ENCODE measurements around the gene PUM2.
A peak's percentile ranks its signal among the peaks of the same experiment; 100 is the strongest.
"Not testable (repeated sequence)": the region's sequence is repeated elsewhere in the genome, so short reads cannot be mapped to it uniquely, and the experiment has no call there.

The PUM2 gene

DNA sequence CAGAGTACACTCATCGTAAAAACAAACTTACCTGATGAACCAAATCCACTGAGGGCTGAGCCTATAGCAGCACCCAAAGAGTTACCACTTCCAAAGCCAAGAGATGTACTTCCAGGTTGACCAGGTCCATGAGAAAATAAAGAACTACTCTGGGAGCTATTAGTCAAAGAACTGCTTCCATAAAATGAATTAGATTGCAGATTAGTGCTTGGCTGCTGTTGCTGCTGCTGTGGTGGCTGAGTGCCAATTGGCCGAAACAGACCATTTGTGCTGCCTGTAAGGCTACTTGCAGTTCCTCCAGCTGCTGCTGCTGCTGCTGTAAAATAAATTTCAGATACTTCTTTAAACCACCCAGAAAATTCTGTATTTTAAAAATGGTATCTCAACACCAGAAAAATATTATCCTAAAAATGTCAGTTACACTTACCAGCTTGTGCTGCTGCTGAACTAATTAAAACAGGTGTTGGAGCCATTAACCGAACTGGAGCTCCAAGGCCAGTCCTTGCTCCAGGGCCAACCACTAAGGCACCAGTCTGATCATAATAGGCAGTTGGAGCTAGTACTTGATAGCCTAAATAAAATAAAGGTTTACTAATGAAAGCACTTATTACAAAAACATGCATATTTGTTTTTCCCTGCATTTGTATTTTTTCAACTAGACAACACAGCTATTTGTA is 67.6 kb downstream of the PUM2 start:
- TF ChIP-seq EZH2 (IDR thresholded peaks at IDR 0.05) (no peak), POLR2AphosphoS5 (IDR thresholded peaks at IDR 0.05; ENCODE audit: borderline replicate concordance, low read depth, low read length) (no peak), FOXP2 (optimal IDR thresholded peaks at IDR 0.05; ENCODE audit: control extremely low read depth, extremely low read length, insufficient read depth) (no peak)
- no peak overlapping the region for H3K4me3 ChIP-seq
- no peak overlapping the region for H3K9ac ChIP-seq (ENCODE audit: insufficient read length)
- H3K9me3 ChIP-seq (ENCODE audit: low read depth, low read length) = no peaks in the 10 kb centered on the region
- no peak overlapping the region for H3K27ac ChIP-seq
- no peak for DNase-seq (ENCODE audit: low read depth, low spot score)
- H3K36me3 ChIP-seq (ENCODE audit: insufficient read depth, low read length) = peaks cover 100% of the 10 kb centered on the region

DNA sequence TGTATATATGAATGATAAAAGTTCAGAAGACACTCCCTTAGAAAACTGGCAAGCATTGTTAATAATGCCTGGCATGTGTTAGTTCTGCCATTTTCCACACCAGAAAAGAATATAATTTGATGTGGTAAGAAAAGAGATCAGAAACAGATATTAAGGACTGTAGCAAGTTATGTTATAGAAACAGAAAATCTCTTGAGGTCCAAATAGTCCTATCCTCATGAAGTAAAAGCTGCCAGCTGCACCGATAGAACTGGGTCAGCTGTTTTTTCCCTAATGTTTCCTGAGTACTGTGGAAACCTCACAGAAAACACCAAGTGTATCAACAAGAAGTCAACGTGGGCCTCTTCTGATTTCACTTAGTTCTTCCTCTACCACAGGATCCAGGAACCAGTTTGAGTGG is 68.8 kb downstream of the PUM2 start:
- peaks cover 98% of the 10 kb centered on the region for H3K36me3 ChIP-seq (ENCODE audit: insufficient read depth, low read length)
- H3K4me3 ChIP-seq = no peak overlapping the region
- no peak overlapping the region for H3K9ac ChIP-seq (ENCODE audit: insufficient read length)
- TF ChIP-seq EZH2 (IDR thresholded peaks at IDR 0.05) = no peak
- TF ChIP-seq POLR2AphosphoS5 (IDR thresholded peaks at IDR 0.05; ENCODE audit: borderline replicate concordance, low read depth, low read length) = no peak
- TF ChIP-seq FOXP2 (optimal IDR thresholded peaks at IDR 0.05; ENCODE audit: control extremely low read depth, extremely low read length, insufficient read depth) = no peak
- no peak for DNase-seq (ENCODE audit: low read depth, low spot score)
- H3K27ac ChIP-seq = no peak overlapping the region
- H3K9me3 ChIP-seq (ENCODE audit: low read depth, low read length) = no peaks in the 10 kb centered on the region

DNA sequence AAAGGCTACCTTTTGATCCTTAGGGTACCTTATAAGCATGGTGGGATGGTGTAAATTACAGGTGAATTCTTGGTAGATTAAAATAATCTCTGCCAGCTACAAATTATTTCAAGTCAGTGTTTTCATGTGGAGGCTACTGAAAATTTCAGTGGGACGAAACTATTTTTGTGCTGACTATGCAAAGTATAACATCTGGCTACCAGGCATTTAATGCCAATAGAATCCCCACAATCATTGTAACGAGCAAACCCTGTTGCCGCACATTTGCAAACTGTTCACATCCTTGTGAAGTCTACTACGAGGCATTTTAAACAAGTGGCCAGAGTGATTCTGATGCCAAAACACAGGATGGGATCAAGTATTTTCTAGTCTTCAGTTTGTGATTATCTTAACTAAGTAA is 77.6 kb downstream of the PUM2 start:
- Histone ChIP-seq H3K9me3 (ENCODE audit: low read depth, low read length) (no peaks in the 10 kb centered on the region), H3K4me3 (no peak overlapping the region), H3K36me3 (ENCODE audit: insufficient read depth, low read length) (peaks cover 69% of the 10 kb centered on the region), H3K9ac (ENCODE audit: insufficient read length) (no peak overlapping the region), H3K27ac (peak overlapping the region; percentile 60; the same call in 1 of the 2 replicates)
- DNase-seq (ENCODE audit: low read depth, low spot score) = no peak
- TF ChIP-seq POLR2AphosphoS5 (IDR thresholded peaks at IDR 0.05; ENCODE audit: borderline replicate concordance, low read depth, low read length) (no peak), FOXP2 (optimal IDR thresholded peaks at IDR 0.05; ENCODE audit: control extremely low read depth, extremely low read length, insufficient read depth) (no peak), EZH2 (IDR thresholded peaks at IDR 0.05) (no peak)

DNA sequence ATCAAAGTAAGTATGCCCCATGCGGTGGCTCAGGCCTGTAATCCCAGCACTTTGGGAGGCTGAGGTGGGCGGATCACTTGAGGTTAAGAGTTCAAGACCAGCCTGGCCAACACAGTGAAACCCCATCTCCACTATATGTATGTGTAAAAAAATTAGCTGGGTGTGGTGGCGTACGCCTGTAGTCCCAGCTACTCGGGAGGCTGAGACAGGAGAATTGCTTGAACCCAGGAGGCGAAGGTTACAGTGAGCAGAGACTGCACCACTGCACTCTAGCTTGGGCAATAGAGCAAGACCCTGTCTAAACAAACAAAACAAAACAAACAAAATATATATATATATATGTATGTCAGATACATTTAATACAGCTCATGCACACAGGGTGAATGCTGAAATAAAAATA is 82.3 kb downstream of the PUM2 start:
- DNase-seq (ENCODE audit: low read depth, low spot score); H3K9me3 ChIP-seq (ENCODE audit: low read depth, low read length); H3K4me3 ChIP-seq; H3K9ac ChIP-seq (ENCODE audit: insufficient read length); H3K27ac ChIP-seq: not testable (repeated sequence)
- peaks cover 72% of the 10 kb centered on the region for H3K36me3 ChIP-seq (ENCODE audit: insufficient read depth, low read length)

DNA sequence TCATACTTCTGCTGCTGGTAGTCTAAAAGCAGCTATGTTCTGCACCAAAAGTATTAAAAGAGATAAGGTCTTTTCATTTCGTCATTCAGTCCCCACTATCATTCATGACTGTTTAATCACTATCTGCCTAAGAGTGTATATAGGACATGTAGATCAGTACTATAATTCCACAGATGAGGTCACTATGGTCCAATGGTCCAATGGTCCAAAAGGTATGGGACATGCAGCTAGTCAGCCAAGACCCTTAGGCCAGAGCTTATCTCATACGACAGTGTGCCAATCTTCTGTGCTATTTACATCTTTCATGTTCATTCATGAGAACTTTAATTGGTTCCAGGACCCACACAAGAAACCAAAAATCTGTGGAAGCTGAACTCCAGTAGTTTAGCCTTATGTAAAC is 83.1 kb downstream of the PUM2 start:
- no peak for TF ChIP-seq FOXP2 (optimal IDR thresholded peaks at IDR 0.05; ENCODE audit: control extremely low read depth, extremely low read length, insufficient read depth)
- TF ChIP-seq EZH2 (IDR thresholded peaks at IDR 0.05) = no peak
- TF ChIP-seq POLR2AphosphoS5 (IDR thresholded peaks at IDR 0.05; ENCODE audit: borderline replicate concordance, low read depth, low read length) = no peak
- H3K27ac ChIP-seq = no peak overlapping the region
- H3K9me3 ChIP-seq (ENCODE audit: low read depth, low read length) = no peaks in the 10 kb centered on the region
- H3K9ac ChIP-seq (ENCODE audit: insufficient read length) = no peak overlapping the region
- no peak overlapping the region for H3K4me3 ChIP-seq
- peaks cover 75% of the 10 kb centered on the region for H3K36me3 ChIP-seq (ENCODE audit: insufficient read depth, low read length)
- no peak for DNase-seq (ENCODE audit: low read depth, low spot score)

DNA sequence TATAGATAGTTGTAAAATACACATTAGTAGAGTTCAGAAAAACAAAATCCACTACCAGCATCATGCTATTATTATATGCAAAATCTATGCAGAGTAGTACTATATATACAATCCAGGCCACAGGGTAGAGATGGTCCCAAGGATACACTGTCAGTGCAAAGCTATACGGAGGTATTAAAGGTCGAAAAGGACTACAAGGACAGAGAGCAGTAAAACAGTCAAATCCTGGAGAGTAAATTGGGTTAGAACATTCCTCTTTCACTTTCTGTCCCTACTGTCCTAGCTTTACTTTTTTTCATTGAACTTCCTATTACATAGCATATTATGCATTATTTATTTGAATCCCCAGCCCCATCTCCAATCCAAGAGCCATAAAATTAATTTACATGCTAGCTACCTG is 86.0 kb downstream of the PUM2 start:
- DNase-seq (ENCODE audit: low read depth, low spot score) = no peak
- no peak for TF ChIP-seq EZH2 (IDR thresholded peaks at IDR 0.05)
- no peak for TF ChIP-seq POLR2AphosphoS5 (IDR thresholded peaks at IDR 0.05; ENCODE audit: borderline replicate concordance, low read depth, low read length)
- no peak for TF ChIP-seq FOXP2 (optimal IDR thresholded peaks at IDR 0.05; ENCODE audit: control extremely low read depth, extremely low read length, insufficient read depth)
- peaks cover 84% of the 10 kb centered on the region for H3K36me3 ChIP-seq (ENCODE audit: insufficient read depth, low read length)

DNA sequence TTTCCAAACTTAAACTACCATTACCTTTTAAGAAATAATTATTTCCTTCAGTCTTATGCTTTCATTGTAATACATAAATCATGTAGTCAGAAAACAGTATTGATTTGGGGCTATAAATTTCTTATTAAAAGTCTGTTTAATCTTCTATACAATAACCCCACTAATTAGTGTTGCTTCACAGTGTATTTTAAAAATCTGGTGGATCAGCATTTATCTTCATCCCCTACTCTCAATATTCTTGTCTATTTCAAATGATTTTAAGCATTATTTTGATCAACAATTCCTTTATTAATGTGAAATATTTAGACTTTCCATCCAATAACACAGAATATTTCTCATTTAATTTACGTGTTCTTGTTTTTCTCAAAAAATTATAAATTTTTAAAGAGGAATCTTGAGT is 93.2 kb downstream of the PUM2 start:
- TF ChIP-seq POLR2AphosphoS5 (IDR thresholded peaks at IDR 0.05; ENCODE audit: borderline replicate concordance, low read depth, low read length) = no peak
- TF ChIP-seq FOXP2 (optimal IDR thresholded peaks at IDR 0.05; ENCODE audit: control extremely low read depth, extremely low read length, insufficient read depth) = no peak
- TF ChIP-seq EZH2 (IDR thresholded peaks at IDR 0.05) = no peak
- H3K9me3 ChIP-seq (ENCODE audit: low read depth, low read length) = no peaks in the 10 kb centered on the region
- peaks cover 96% of the 10 kb centered on the region for H3K36me3 ChIP-seq (ENCODE audit: insufficient read depth, low read length)
- no peak overlapping the region for H3K4me3 ChIP-seq
- H3K27ac ChIP-seq = 0 out of 2 replicates have a peak overlapping the region, but pooled peaks have one; percentile 25
- no peak overlapping the region for H3K9ac ChIP-seq (ENCODE audit: insufficient read length)
- no peak for DNase-seq (ENCODE audit: low read depth, low spot score)

More for the DNA sequence above, 86.0 kb downstream of the PUM2 start:
- Histone ChIP-seq H3K27ac (no peak overlapping the region), H3K9me3 (ENCODE audit: low read depth, low read length) (no peaks in the 10 kb centered on the region), H3K4me3 (no peak overlapping the region), H3K9ac (ENCODE audit: insufficient read length) (no peak overlapping the region)

DNA sequence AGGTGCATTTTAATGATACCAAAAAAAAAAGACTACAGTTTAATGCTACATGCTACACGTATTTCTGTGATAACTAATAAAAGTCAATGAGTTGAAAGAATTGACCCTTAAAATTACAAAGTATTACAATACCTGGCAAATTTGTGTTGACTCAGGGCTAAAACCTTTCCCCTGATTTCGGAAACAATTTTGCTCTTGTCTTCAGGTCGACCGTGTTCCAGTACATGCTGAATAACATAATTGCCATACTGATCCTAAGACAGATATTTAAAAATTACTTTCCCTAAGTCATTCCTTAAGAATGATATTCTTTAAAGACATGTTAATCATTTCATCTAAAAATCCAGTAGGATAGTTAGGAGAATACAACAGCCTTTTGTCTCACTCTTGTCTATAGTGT is 95.9 kb downstream of the PUM2 start:
- H3K27ac ChIP-seq = no peak overlapping the region
- H3K4me3 ChIP-seq = no peak overlapping the region
- no peak for DNase-seq (ENCODE audit: low read depth, low spot score)
- H3K36me3 ChIP-seq (ENCODE audit: insufficient read depth, low read length) = peaks cover 96% of the 10 kb centered on the region
- no peak overlapping the region for H3K9ac ChIP-seq (ENCODE audit: insufficient read length)
- H3K9me3 ChIP-seq (ENCODE audit: low read depth, low read length) = no peaks in the 10 kb centered on the region
- no peak for TF ChIP-seq EZH2 (IDR thresholded peaks at IDR 0.05)
- TF ChIP-seq POLR2AphosphoS5 (IDR thresholded peaks at IDR 0.05; ENCODE audit: borderline replicate concordance, low read depth, low read length) = no peak
- TF ChIP-seq FOXP2 (optimal IDR thresholded peaks at IDR 0.05; ENCODE audit: control extremely low read depth, extremely low read length, insufficient read depth) = no peak

DNA sequence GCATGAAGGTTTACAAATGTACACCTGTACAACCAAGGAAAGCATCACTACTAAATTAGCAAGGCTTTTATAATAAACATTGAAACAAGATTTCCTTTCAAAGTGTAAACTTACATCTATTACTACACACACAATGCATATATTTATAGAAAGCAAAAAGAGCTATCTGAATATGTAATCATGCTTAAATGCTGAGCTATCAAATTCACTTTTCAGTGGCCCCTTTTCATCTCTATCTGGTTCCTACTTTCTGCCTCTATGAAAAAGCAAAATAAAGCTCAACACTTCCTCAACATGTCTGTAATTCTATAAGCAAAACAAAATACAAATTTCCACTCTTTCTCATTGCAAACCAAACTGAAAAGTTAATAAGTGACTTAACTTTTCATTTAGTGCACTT is 100.2 kb downstream of the PUM2 start:
- Histone ChIP-seq H3K9me3 (ENCODE audit: low read depth, low read length) (no peaks in the 10 kb centered on the region), H3K4me3 (no peak overlapping the region), H3K9ac (ENCODE audit: insufficient read length) (no peak overlapping the region), H3K36me3 (ENCODE audit: insufficient read depth, low read length) (peaks cover 88% of the 10 kb centered on the region), H3K27ac (peak overlapping the region; percentile 58; the same call in 1 of the 2 replicates)
- TF ChIP-seq FOXP2 (optimal IDR thresholded peaks at IDR 0.05; ENCODE audit: control extremely low read depth, extremely low read length, insufficient read depth) (no peak), EZH2 (IDR thresholded peaks at IDR 0.05) (no peak)
- no peak for DNase-seq (ENCODE audit: low read depth, low spot score)
